HL-60 (cell line): ENCODE measurements around the gene TMEM63B.

Experiments used
- GABPA ChIP-seq: IDR thresholded peaks from 2 replicates; pipeline ENCODE4 v1.6.1; 2012; ENCODE audit warnings: low read depth
- POLR2AphosphoS5 ChIP-seq: IDR thresholded peaks from 2 replicates; pipeline ENCODE4 v1.6.1; 2012; ENCODE audit warnings: low read depth
- TF ChIP-seq, protein P1 (sequence below): IDR thresholded peaks from one replicate; pipeline ENCODE4 v1.5.1; 2011; ENCODE audit warnings: low read length, control low read depth, inconsistent platforms; ENCODE audit not compliant: insufficient read depth

DNA sequence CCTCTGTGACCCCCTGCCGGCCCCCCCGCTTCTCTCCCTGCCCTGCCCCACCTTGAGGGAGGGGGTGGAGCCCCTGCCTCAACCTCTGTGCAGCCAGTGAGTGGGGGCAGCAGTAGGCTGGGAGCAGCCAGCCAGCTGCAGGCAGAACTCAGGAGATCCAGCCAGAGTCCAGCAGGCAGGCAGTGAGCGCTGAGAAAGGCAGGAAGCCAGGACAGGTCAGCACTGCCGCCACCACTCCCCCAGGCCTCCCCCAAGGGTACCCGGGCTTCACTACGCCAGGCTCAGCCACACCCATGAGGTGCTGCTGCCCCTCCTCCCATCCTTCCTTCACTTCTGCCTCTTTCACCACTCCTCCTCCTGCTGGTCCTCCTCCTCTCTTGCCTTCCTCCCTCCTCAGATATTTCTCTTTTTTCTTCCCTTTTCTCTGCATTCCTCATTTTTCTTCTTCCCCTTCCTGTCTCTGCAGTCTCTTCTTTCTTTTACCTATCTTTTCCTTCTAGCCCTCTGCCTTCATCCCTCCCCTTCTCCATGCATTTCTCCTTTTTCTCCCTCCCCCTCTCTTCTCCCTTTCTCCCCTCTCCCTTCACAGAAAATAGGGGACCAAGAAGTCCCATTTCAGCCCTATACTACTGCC, 11.5 kb downstream of the TMEM63B start:
- TF ChIP-seq GABPA (no peak), POLR2AphosphoS5 (no peak)
- TF ChIP-seq, protein P1, sequence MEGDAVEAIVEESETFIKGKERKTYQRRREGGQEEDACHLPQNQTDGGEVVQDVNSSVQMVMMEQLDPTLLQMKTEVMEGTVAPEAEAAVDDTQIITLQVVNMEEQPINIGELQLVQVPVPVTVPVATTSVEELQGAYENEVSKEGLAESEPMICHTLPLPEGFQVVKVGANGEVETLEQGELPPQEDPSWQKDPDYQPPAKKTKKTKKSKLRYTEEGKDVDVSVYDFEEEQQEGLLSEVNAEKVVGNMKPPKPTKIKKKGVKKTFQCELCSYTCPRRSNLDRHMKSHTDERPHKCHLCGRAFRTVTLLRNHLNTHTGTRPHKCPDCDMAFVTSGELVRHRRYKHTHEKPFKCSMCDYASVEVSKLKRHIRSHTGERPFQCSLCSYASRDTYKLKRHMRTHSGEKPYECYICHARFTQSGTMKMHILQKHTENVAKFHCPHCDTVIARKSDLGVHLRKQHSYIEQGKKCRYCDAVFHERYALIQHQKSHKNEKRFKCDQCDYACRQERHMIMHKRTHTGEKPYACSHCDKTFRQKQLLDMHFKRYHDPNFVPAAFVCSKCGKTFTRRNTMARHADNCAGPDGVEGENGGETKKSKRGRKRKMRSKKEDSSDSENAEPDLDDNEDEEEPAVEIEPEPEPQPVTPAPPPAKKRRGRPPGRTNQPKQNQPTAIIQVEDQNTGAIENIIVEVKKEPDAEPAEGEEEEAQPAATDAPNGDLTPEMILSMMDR: no peak
